H9 (cell line): ENCODE measurements around the gene TNC. TPM values are rescaled to one million over a fixed set of nuclear protein-coding genes. Genes with fewer than 3 reads are reported as not detected.

Experiments used
- DNase-seq: peaks from one replicate; pipeline ENCODE4 v3.0.0-alpha.2; 2017
- H2AFZ ChIP-seq: one replicate; pipeline ENCODE4 v1.6.1; 2013; ENCODE audit warnings: mild to moderate bottlenecking, low read length, control low read depth, moderate library complexity
- H2AK5ac ChIP-seq: 2 replicates; pipeline ENCODE4 v1.6.1; 2013; ENCODE audit warnings: low read length, control low read depth, mixed read lengths; ENCODE audit not compliant: insufficient read length
- H2BK120ac ChIP-seq: one replicate; pipeline ENCODE4 v1.6.1; 2013; ENCODE audit warnings: low read depth, mild to moderate bottlenecking, low read length, control low read depth, inconsistent platforms; ENCODE audit not compliant: poor library complexity, severe bottlenecking
- H2BK12ac ChIP-seq: 2 replicates; pipeline ENCODE4 v1.6.1; 2013; ENCODE audit warnings: low read length, control low read depth, mixed read lengths, low read depth; ENCODE audit not compliant: insufficient read length
- H2BK15ac ChIP-seq: 2 replicates; pipeline ENCODE4 v1.6.1; 2013; ENCODE audit warnings: low read depth, low read length, control low read depth
- H2BK20ac ChIP-seq: one replicate; pipeline ENCODE4 v1.6.1; 2013; ENCODE audit warnings: low read depth, mild to moderate bottlenecking, low read length, control low read depth, inconsistent platforms; ENCODE audit not compliant: poor library complexity, severe bottlenecking
- H2BK5ac ChIP-seq: 2 replicates; pipeline ENCODE4 v1.6.1; 2013; ENCODE audit warnings: low read length, control low read depth, mixed read lengths; ENCODE audit not compliant: insufficient read length
- H3K14ac ChIP-seq: 2 replicates; pipeline ENCODE4 v1.6.1; 2013; ENCODE audit warnings: low read length, control low read depth; ENCODE audit not compliant: insufficient read depth
- H3K18ac ChIP-seq: 2 replicates; pipeline ENCODE4 v1.6.1; 2013; ENCODE audit warnings: low read depth, mild to moderate bottlenecking, mixed read lengths, low read length, control low read depth; ENCODE audit not compliant: insufficient read length
- H3K23ac ChIP-seq: 2 replicates; pipeline ENCODE4 v1.6.1; 2013; ENCODE audit warnings: low read length, control low read depth, mixed read lengths, low read depth; ENCODE audit not compliant: insufficient read length
- H3K23me2 ChIP-seq: 2 replicates; pipeline ENCODE4 v1.6.1; 2013; ENCODE audit warnings: low read depth, mild to moderate bottlenecking, mixed read lengths, low read length, control low read depth; ENCODE audit not compliant: insufficient read length, poor library complexity, severe bottlenecking
- H3K27ac ChIP-seq: 2 replicates; pipeline ENCODE4 v1.5.1; 2013; ENCODE audit warnings: low read length, control low read depth, mixed read lengths, low read depth; ENCODE audit not compliant: insufficient read length
- H3K27me3 ChIP-seq: 2 replicates; pipeline ENCODE4 v1.6.1; 2013; ENCODE audit warnings: low read length, control low read depth, inconsistent platforms; ENCODE audit not compliant: insufficient read depth
- H3K4ac ChIP-seq: 2 replicates; pipeline ENCODE4 v1.6.1; 2013; ENCODE audit warnings: low read depth, mild to moderate bottlenecking, control low read depth, inconsistent platforms, low read length, moderate library complexity
- H3K4me1 ChIP-seq: 2 replicates; pipeline ENCODE4 v1.6.1; 2013; ENCODE audit warnings: low read length, control low read depth, inconsistent platforms; ENCODE audit not compliant: insufficient read depth
- H3K4me2 ChIP-seq: 2 replicates; pipeline ENCODE4 v1.6.1; 2013; ENCODE audit warnings: low read length, control low read depth, mixed read lengths; ENCODE audit not compliant: insufficient read length, insufficient read depth
- H3K56ac ChIP-seq: 2 replicates; pipeline ENCODE4 v1.6.1; 2013; ENCODE audit warnings: low read depth, mild to moderate bottlenecking, mixed read lengths, low read length, control low read depth; ENCODE audit not compliant: insufficient read length
- H3K79me1 ChIP-seq: 2 replicates; pipeline ENCODE4 v1.6.1; 2013; ENCODE audit warnings: low read depth, mild to moderate bottlenecking, moderate library complexity, low read length, control low read depth, inconsistent platforms; ENCODE audit not compliant: insufficient read depth, poor library complexity, severe bottlenecking
- H3K79me2 ChIP-seq: 2 replicates; pipeline ENCODE4 v1.6.1; 2013; ENCODE audit warnings: low read length, control low read depth, inconsistent platforms; ENCODE audit not compliant: insufficient read depth
- H3K9ac ChIP-seq: 2 replicates; pipeline ENCODE4 v1.6.1; 2013; ENCODE audit warnings: low read length, control low read depth, mixed read lengths; ENCODE audit not compliant: insufficient read length; ENCODE audit errors: extremely low read depth
- H3K9me3 ChIP-seq: one replicate; pipeline ENCODE4 v1.6.1; 2013; ENCODE audit warnings: low read depth, low read length, inconsistent platforms; ENCODE audit not compliant: control insufficient read depth
- H3T11ph ChIP-seq: one replicate; pipeline ENCODE4 v1.6.1; 2013; ENCODE audit warnings: mild to moderate bottlenecking, low read length, control low read depth, inconsistent platforms
- H4K20me1 ChIP-seq: one replicate; pipeline ENCODE4 v1.6.1; 2013; ENCODE audit not compliant: control insufficient read depth, insufficient read length, insufficient read depth
- H4K5ac ChIP-seq: 2 replicates; pipeline ENCODE4 v1.6.1; 2013; ENCODE audit warnings: low read depth, mild to moderate bottlenecking, mixed read lengths, low read length, control low read depth; ENCODE audit not compliant: insufficient read length
- H4K8ac ChIP-seq: replicated peaks from 2 replicates; pipeline ENCODE4 v1.6.1; 2013; ENCODE audit warnings: low read length, control low read depth, mixed read lengths, low read depth; ENCODE audit not compliant: insufficient read length
- H4K91ac ChIP-seq: 2 replicates; pipeline ENCODE4 v1.6.1; 2013; ENCODE audit warnings: low read depth, mild to moderate bottlenecking, moderate library complexity, mixed read lengths, low read length, control low read depth; ENCODE audit not compliant: insufficient read length
- H3K27ac Mint-ChIP-seq, 3 experiments: 2 replicates in 2 of 3; 3 replicates in 1 of 3; pipeline ENCODE4 v1.8.0; 2020 to 2021; ENCODE audit warnings: mixed read lengths in 3 of 3, mild to moderate bottlenecking in 1 of 3, moderate library complexity in 1 of 3
- H3K27me3 Mint-ChIP-seq: 2 replicates; pipeline ENCODE4 v1.8.0; 2021; ENCODE audit warnings: low read depth, mild to moderate bottlenecking, moderate library complexity, mixed read lengths
- H3K36me3 Mint-ChIP-seq, 3 experiments: 2 replicates in 2 of 3; 3 replicates in 1 of 3; pipeline ENCODE4 v1.8.0; 2020 to 2021; ENCODE audit warnings: low read depth in 3 of 3, mixed read lengths in 3 of 3; ENCODE audit not compliant: insufficient read depth in 1 of 3
- H3K4me1 Mint-ChIP-seq, 2 experiments: 2 replicates each; pipeline ENCODE4 v1.8.0; 2020; ENCODE audit warnings: mixed read lengths in 2 of 2
- H3K4me3 Mint-ChIP-seq, 2 experiments: 2 replicates in 1 of 2; 3 replicates in 1 of 2; pipeline ENCODE4 v1.8.0; 2020 to 2021; ENCODE audit warnings: mild to moderate bottlenecking in 2 of 2, mixed read lengths in 2 of 2, moderate library complexity in 1 of 2
- H3K9me3 Mint-ChIP-seq, 2 experiments: 2 replicates in 1 of 2; 3 replicates in 1 of 2; pipeline ENCODE4 v1.8.0; 2020; ENCODE audit warnings: mild to moderate bottlenecking in 2 of 2, mixed read lengths in 2 of 2, moderate library complexity in 1 of 2
- total RNA-seq: library from RNA; stranded (reverse); gene quantifications from 2 replicates; pipeline ENCODE4 v1.2.1, GENCODE V29; 2021
- TF ChIP-seq, protein P1 (sequence below): fragments of 200-600 bp; sonication (generic); conservative IDR thresholded peaks from 3 replicates; pipeline ENCODE4 v1.8.0; 2021; ENCODE audit warnings: antibody characterized with exemption, mild to moderate bottlenecking

The TNC gene
- total RNA-seq, 1 experiment from 2014 or later: 0.63 TPM

DNA sequence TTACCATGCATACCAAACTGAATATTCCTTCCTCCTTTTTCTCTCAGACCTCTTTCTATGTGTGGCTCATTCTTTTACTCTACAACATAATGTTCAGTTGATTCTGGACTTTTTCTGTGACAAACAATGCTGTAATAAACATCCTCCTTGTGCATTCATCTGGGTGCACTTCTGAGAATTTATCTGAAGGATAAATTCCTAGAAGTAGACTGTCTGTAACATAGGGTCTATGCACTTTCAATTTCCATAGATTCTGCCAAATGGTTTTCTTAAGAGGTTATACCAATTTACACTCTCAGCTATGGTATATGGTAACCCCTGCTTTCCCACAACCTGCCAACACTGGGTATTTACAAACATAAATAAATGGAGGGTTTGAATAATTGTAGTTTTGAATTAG, 24.1 kb upstream of the TNC start:
- Histone ChIP-seq H2AK5ac (no peak overlapping the region), H3K27ac (no peak overlapping the region), H2BK20ac (no peak overlapping the region), H2BK5ac (no peak overlapping the region), H3K27me3 (no peaks in the 10 kb centered on the region), H3K9ac (no peak overlapping the region), H2AFZ (no peak overlapping the region), H4K91ac (no peak overlapping the region), H3K4me1 (no peaks in the 10 kb centered on the region), H3K14ac (no peak overlapping the region), H3K23ac (no peak overlapping the region), H2BK120ac (no peak overlapping the region), H4K20me1 (no peaks in the 10 kb centered on the region), H3K9me3 (no peaks in the 10 kb centered on the region), H3K4me2 (no peak overlapping the region), H3T11ph (no peak overlapping the region), H3K79me2 (no peaks in the 10 kb centered on the region), H2BK15ac (no peak overlapping the region), H3K18ac (no peak overlapping the region), H3K56ac (no peak overlapping the region), H4K5ac (no peak overlapping the region), H3K23me2 (no peaks in the 10 kb centered on the region), H3K79me1 (no peaks in the 10 kb centered on the region), H4K8ac (no peak overlapping the region), H3K4ac (no peak overlapping the region), H2BK12ac (no peak overlapping the region)
- Mint-ChIP-seq H3K27me3 (peaks cover 10% of the 10 kb centered on the region), H3K9me3 (no peaks in the 10 kb centered on the region), H3K4me1 (peaks cover 2 to 6% of the 10 kb centered on the region in 2 experiments; a peak in 2 of 4 replicates), H3K4me3 (no peak overlapping the region), H3K27ac (no peak overlapping the region), H3K36me3 (no peaks in the 10 kb centered on the region)
- TF ChIP-seq, protein P1, sequence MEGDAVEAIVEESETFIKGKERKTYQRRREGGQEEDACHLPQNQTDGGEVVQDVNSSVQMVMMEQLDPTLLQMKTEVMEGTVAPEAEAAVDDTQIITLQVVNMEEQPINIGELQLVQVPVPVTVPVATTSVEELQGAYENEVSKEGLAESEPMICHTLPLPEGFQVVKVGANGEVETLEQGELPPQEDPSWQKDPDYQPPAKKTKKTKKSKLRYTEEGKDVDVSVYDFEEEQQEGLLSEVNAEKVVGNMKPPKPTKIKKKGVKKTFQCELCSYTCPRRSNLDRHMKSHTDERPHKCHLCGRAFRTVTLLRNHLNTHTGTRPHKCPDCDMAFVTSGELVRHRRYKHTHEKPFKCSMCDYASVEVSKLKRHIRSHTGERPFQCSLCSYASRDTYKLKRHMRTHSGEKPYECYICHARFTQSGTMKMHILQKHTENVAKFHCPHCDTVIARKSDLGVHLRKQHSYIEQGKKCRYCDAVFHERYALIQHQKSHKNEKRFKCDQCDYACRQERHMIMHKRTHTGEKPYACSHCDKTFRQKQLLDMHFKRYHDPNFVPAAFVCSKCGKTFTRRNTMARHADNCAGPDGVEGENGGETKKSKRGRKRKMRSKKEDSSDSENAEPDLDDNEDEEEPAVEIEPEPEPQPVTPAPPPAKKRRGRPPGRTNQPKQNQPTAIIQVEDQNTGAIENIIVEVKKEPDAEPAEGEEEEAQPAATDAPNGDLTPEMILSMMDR: no peak
- no peak for DNase-seq
